ENCODE results near the gene ETNK1.

The ETNK1 gene

DNA sequence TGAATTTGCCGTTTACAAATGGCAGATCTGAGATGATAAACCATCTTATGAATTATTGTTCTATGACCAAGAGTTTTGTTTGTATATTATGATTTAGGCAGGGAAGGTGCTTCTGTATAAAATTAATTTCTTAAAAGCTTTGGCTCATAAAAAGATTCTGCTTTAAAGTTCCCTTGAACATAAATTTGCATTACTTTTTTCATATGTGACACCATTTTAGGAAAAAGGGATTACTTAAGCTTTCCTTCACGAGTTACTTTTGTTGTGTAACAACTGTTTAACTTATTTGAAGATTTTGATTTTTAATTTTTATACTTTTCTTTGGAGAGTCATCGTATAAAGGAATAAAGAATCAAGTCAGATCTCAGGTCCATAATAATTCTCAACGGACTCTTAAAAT is 3.3 kb downstream of the ETNK1 start:
- 93% methylated on average over 2 of the region's 4 CpGs for WGBS
- no peak overlapping the region for H4K8ac ChIP-seq (ENCODE audit: low read length)
- no peaks in the 10 kb centered on the region for H3K9me3 ChIP-seq (ENCODE audit: control insufficient read depth, low read length)
- H2BK5ac ChIP-seq (ENCODE audit: low read depth, low read length, poor library complexity, severe bottlenecking): no peak overlapping the region
- H2BK120ac ChIP-seq (ENCODE audit: low read depth, low read length): no peak overlapping the region
- DNase-seq: no peak
- no peak overlapping the region for H3K4me2 ChIP-seq (ENCODE audit: low read length, poor library complexity, severe bottlenecking)
- no peaks in the 10 kb centered on the region for H3K4me1 ChIP-seq (ENCODE audit: control insufficient read depth, insufficient read depth, low read depth, low read length)
- no peak overlapping the region for H2AFZ ChIP-seq (ENCODE audit: low read depth, low read length)
- peaks cover 5% of the 10 kb centered on the region for H3K79me1 ChIP-seq (replicated peaks; ENCODE audit: low read length, poor library complexity, severe bottlenecking)
- H3K9ac ChIP-seq (ENCODE audit: low read length): peak overlapping the region; percentile 98
- peak overlapping the region in 1 of 2 experiments; percentile 97 for H3K4me3 ChIP-seq (ENCODE audit: insufficient read depth in 1 of 2, low read depth in 1 of 2, low read length in 2 of 2)
- H2AK5ac ChIP-seq (ENCODE audit: low read length, severe bottlenecking): no peak overlapping the region
- no peak overlapping the region for H3K4ac ChIP-seq (ENCODE audit: low read depth in 1 of 2, low read length in 2 of 2)
- peaks cover 0 to 5% of the 10 kb centered on the region in 2 experiments for H3K36me3 ChIP-seq (ENCODE audit: control insufficient read depth in 1 of 2, insufficient read depth in 2 of 2, low read depth in 1 of 2, low read length in 2 of 2)
- no peak overlapping the region for H2BK12ac ChIP-seq (ENCODE audit: low read length in 2 of 2)
- H3K23ac ChIP-seq (ENCODE audit: low read length in 2 of 2): no peak overlapping the region
- H3K27me3 ChIP-seq (ENCODE audit: control insufficient read depth in 1 of 2, insufficient read depth in 1 of 2, low read length in 2 of 2): no peaks in the 10 kb centered on the region
- no peak overlapping the region for H4K91ac ChIP-seq (ENCODE audit: low read length)
- H3K27ac ChIP-seq (ENCODE audit: low read length, poor library complexity, severe bottlenecking): no peak overlapping the region
- no peak overlapping the region for H2BK15ac ChIP-seq (ENCODE audit: low read depth, poor library complexity, severe bottlenecking)
- no peak overlapping the region for H3K18ac ChIP-seq (ENCODE audit: low read depth in 1 of 2, low read length in 2 of 2)
- H3K14ac ChIP-seq (ENCODE audit: low read length in 2 of 2): no peak overlapping the region

DNA sequence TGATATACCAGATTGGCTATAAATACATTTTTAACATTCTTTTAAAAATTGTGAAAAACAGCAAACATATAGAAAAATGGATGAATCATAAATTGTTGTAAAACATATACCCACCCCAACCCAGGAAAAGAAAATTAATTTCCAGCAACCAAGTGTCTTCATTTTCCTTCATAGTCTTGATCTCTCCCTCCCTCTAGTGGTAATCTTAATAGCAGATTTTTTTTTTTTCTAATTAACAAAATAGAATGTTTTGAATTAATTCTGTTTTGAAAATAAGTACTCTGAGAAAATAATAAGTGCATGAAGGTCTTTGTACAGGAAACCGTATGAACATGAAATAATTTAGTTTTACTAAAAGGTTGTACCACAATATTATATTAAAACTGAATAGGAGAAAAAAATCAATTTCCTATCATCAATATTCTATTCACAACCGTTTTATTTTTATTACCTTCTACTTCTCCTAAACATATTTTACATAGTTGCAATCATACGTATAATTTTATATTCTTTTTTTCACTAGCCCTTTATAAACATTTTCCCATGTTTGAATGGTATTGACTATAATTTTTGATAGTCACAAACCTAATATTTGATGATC is 7.0 kb downstream of the ETNK1 start:
- H3K27ac ChIP-seq (ENCODE audit: low read length, poor library complexity, severe bottlenecking): no peak overlapping the region

GRCh38 chr12:22634883-22635282 is 9.9 kb downstream of the ETNK1 start:
- H3K23ac ChIP-seq (ENCODE audit: low read length in 2 of 2): no peak overlapping the region
- no peak overlapping the region for H2BK5ac ChIP-seq (ENCODE audit: low read depth, low read length, poor library complexity, severe bottlenecking)
- no peak overlapping the region for H2AFZ ChIP-seq (ENCODE audit: low read depth, low read length)
- no peak overlapping the region for H3K4me3 ChIP-seq (ENCODE audit: insufficient read depth in 1 of 2, low read depth in 1 of 2, low read length in 2 of 2)
- no peak overlapping the region for H3K27ac ChIP-seq (ENCODE audit: low read length, poor library complexity, severe bottlenecking)
- no peak overlapping the region for H3K18ac ChIP-seq (ENCODE audit: low read depth in 1 of 2, low read length in 2 of 2)
- no peak overlapping the region for H2AK5ac ChIP-seq (ENCODE audit: low read length, severe bottlenecking)
- no peak overlapping the region for H4K91ac ChIP-seq (ENCODE audit: low read length)
- no peak overlapping the region for H3K9ac ChIP-seq (ENCODE audit: low read length)
- peaks cover 2% of the 10 kb centered on the region for H3K4me1 ChIP-seq (ENCODE audit: control insufficient read depth, insufficient read depth, low read depth, low read length)
- no peak overlapping the region for H4K8ac ChIP-seq (ENCODE audit: low read length)
- no peak for DNase-seq
- over 99% methylated on average over 2 of the region's 3 CpGs for WGBS
- H2BK15ac ChIP-seq (ENCODE audit: low read depth, poor library complexity, severe bottlenecking): no peak overlapping the region
- no peak overlapping the region for H3K4me2 ChIP-seq (ENCODE audit: low read length, poor library complexity, severe bottlenecking)
- H3K27me3 ChIP-seq (ENCODE audit: control insufficient read depth in 1 of 2, insufficient read depth in 1 of 2, low read length in 2 of 2): no peaks in the 10 kb centered on the region
- peaks cover 15% of the 10 kb centered on the region for H3K79me1 ChIP-seq (replicated peaks; ENCODE audit: low read length, poor library complexity, severe bottlenecking)
- no peak overlapping the region for H3K14ac ChIP-seq (ENCODE audit: low read length in 2 of 2)
- no peak overlapping the region for H2BK120ac ChIP-seq (ENCODE audit: low read depth, low read length)
- H2BK12ac ChIP-seq (ENCODE audit: low read length in 2 of 2): no peak overlapping the region
- H3K4ac ChIP-seq (ENCODE audit: low read depth in 1 of 2, low read length in 2 of 2): no peak overlapping the region
- peaks cover 3 to 11% of the 10 kb centered on the region in 2 experiments for H3K36me3 ChIP-seq (ENCODE audit: control insufficient read depth in 1 of 2, insufficient read depth in 2 of 2, low read depth in 1 of 2, low read length in 2 of 2)
- no peaks in the 10 kb centered on the region for H3K9me3 ChIP-seq (ENCODE audit: control insufficient read depth, low read length)

More for the DNA sequence above, 7.0 kb downstream of the ETNK1 start:
- Histone ChIP-seq H3K14ac (ENCODE audit: low read length in 2 of 2) (no peak overlapping the region), H3K4me1 (ENCODE audit: control insufficient read depth, insufficient read depth, low read depth, low read length) (peaks cover 2% of the 10 kb centered on the region), H4K91ac (ENCODE audit: low read length) (no peak overlapping the region), H2BK12ac (ENCODE audit: low read length in 2 of 2) (no peak overlapping the region), H4K8ac (ENCODE audit: low read length) (no peak overlapping the region), H3K4ac (ENCODE audit: low read depth in 1 of 2, low read length in 2 of 2) (no peak overlapping the region), H3K18ac (ENCODE audit: low read depth in 1 of 2, low read length in 2 of 2) (no peak overlapping the region), H3K27me3 (ENCODE audit: control insufficient read depth in 1 of 2, insufficient read depth in 1 of 2, low read length in 2 of 2) (no peaks in the 10 kb centered on the region), H2BK5ac (ENCODE audit: low read depth, low read length, poor library complexity, severe bottlenecking) (no peak overlapping the region), H2BK120ac (ENCODE audit: low read depth, low read length) (no peak overlapping the region), H3K4me3 (ENCODE audit: insufficient read depth in 1 of 2, low read depth in 1 of 2, low read length in 2 of 2) (no peak overlapping the region), H3K79me1 (replicated peaks; ENCODE audit: low read length, poor library complexity, severe bottlenecking) (peaks cover 12% of the 10 kb centered on the region), H2AFZ (ENCODE audit: low read depth, low read length) (no peak overlapping the region), H3K36me3 (ENCODE audit: control insufficient read depth in 1 of 2, insufficient read depth in 2 of 2, low read depth in 1 of 2, low read length in 2 of 2) (peaks cover 3 to 11% of the 10 kb centered on the region in 2 experiments), H3K23ac (ENCODE audit: low read length in 2 of 2) (no peak overlapping the region), H3K9me3 (ENCODE audit: control insufficient read depth, low read length) (no peaks in the 10 kb centered on the region), H3K9ac (ENCODE audit: low read length) (peak overlapping the region; percentile 32), H2BK15ac (ENCODE audit: low read depth, poor library complexity, severe bottlenecking) (no peak overlapping the region), H3K4me2 (ENCODE audit: low read length, poor library complexity, severe bottlenecking) (no peak overlapping the region), H2AK5ac (ENCODE audit: low read length, severe bottlenecking) (no peak overlapping the region)
- WGBS: 100% methylated on average over 1 of the region's 3 CpGs
- DNase-seq: peak; percentile 32

DNA sequence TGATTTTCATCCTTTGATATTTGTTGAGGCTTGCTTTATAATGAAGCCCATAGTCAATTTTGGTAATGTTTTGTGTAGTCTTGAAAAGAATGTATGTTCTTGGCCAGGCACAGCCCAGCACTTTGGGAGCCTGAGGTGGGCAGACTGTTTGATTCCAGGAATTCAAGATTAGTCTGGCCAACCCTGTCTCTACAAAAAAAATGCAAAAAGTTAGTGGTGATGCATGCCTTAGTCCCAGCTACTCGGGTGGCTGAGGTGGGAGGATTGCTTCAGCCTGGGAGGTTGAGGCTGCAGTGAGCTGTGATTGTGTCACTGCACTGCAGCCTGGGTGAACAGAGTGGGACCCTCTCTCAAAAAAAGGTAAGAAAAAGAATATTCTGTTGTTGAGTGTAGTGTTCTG is 10.8 kb downstream of the ETNK1 start:
- Histone ChIP-seq H2BK5ac (ENCODE audit: low read depth, low read length, poor library complexity, severe bottlenecking) (no peak overlapping the region), H3K4ac (ENCODE audit: low read depth in 1 of 2, low read length in 2 of 2) (no peak overlapping the region), H2BK120ac (ENCODE audit: low read depth, low read length) (peak overlapping the region; percentile 49), H3K23ac (ENCODE audit: low read length in 2 of 2) (no peak overlapping the region), H3K36me3 (ENCODE audit: control insufficient read depth in 1 of 2, insufficient read depth in 2 of 2, low read depth in 1 of 2, low read length in 2 of 2) (peaks cover 3 to 11% of the 10 kb centered on the region in 2 experiments), H3K27me3 (ENCODE audit: control insufficient read depth in 1 of 2, insufficient read depth in 1 of 2, low read length in 2 of 2) (no peaks in the 10 kb centered on the region), H2BK12ac (ENCODE audit: low read length in 2 of 2) (no peak overlapping the region), H3K79me1 (replicated peaks; ENCODE audit: low read length, poor library complexity, severe bottlenecking) (peaks cover 13% of the 10 kb centered on the region), H3K18ac (ENCODE audit: low read depth in 1 of 2, low read length in 2 of 2) (no peak overlapping the region), H3K4me1 (ENCODE audit: control insufficient read depth, insufficient read depth, low read depth, low read length) (peaks cover 2% of the 10 kb centered on the region), H3K14ac (ENCODE audit: low read length in 2 of 2) (no peak overlapping the region), H4K8ac (ENCODE audit: low read length) (no peak overlapping the region), H3K9ac (ENCODE audit: low read length) (peak overlapping the region; percentile 5), H2AFZ (ENCODE audit: low read depth, low read length) (no peak overlapping the region), H3K4me2 (ENCODE audit: low read length, poor library complexity, severe bottlenecking) (no peak overlapping the region), H4K91ac (ENCODE audit: low read length) (no peak overlapping the region), H3K4me3 (ENCODE audit: insufficient read depth in 1 of 2, low read depth in 1 of 2, low read length in 2 of 2) (no peak overlapping the region), H2BK15ac (ENCODE audit: low read depth, poor library complexity, severe bottlenecking) (no peak overlapping the region), H3K9me3 (ENCODE audit: control insufficient read depth, low read length) (no peaks in the 10 kb centered on the region), H2AK5ac (ENCODE audit: low read length, severe bottlenecking) (no peak overlapping the region), H3K27ac (ENCODE audit: low read length, poor library complexity, severe bottlenecking) (no peak overlapping the region)
- 65% methylated on average over 1 of the region's 1 CpG for WGBS
- DNase-seq: no peak

Data from mesenchymal stem cell (in vitro differentiated cells and primary cell).